ENCODE results near the gene ZFP92. TPM values are rescaled to one million over a fixed set of nuclear protein-coding genes. Genes with fewer than 3 reads are reported as not detected.

Gene ZFP92
- polyA plus RNA-seq, 12 donors: 0.49 to 2.2 (median 0.74) TPM; not detected in 1

GRCh38 chrX:153407736-153408135, 3.5 kb upstream of the ZFP92 start:
- no peak for DNase-seq

- no peak for DNase-seq
These were observed 3.0 kb upstream of the ZFP92 start for GRCh38 chrX:153408221-153408721.

DNA sequence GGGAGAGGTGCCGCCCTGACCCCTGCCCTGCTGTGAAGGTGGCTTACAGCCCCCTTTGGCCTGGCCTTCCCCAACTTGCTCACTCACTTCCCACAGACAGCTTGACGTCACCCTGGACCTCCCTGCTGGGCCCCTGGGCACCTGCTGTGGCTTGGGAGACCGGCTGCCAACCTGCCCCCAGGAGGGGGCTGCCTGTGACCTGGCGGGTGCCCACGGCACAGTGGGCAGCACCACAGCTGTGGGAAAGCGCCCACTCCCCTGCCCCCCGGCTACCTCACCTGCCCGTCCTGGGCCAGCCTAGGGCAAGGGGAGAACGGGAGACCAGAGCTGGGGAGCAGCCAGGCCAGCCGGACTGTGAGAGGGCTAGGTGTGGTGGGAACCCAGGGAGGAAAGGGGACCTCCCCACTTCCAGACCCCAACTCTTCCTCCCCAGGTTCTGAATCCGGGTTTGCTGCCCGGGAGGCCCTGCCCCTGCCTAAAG, 2.4 kb upstream of the ZFP92 start:
- no peak for DNase-seq

GRCh38 chrX:153409414-153410101, 1.7 kb upstream of the ZFP92 start:
- no peak for DNase-seq

- DNase-seq: no peak
These were observed 899 bp upstream of the ZFP92 start for GRCh38 chrX:153410373-153410772.

DNA sequence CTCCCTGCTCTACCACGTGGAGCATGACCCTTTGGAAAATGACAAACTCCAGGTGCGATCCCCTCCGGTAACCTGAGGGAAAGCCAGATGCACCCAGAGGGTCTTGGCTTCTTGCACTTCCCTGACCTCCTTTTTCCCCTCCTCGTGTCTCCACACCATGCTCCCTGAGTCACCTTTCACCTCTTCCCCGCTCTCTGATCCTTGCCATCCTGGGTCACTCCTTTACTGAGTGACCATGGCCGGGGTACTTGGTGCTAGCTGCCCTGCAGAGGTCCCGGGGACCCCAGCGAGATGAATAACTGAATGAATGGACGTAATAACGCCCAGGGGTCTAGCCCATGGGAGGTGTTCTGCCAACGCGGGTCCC, 401 bp upstream of the ZFP92 start:
- no peak for DNase-seq

DNA sequence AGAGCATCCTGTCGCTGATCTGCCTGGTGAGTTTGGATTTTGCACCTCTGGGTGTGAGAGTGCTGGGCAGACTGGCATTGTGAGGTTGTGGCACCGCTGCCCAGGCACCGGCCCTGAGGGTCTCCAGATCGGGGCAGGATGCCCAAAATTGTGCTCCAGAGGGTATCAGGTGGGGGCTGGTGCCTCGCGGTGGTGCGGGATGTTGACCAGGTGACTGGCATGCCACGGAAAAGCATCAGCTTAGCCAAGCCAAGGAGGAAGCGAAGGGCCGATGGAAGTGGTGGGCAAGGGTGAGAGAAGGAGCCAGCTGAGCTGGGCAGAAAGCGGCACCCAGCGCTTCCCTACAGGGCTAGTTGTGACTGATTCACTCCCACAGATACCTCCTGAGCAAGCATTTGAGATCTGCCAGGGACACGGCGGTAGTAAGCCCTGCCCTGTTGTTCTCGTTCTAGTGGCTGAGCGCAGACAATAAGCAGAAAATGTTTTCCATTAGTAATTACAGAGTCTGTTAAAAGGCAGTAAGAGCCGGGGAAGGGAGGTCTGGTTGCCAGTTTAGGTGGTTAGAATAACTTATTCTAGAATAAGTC, 809 bp downstream of the ZFP92 start:
- DNase-seq: no peak

DNA sequence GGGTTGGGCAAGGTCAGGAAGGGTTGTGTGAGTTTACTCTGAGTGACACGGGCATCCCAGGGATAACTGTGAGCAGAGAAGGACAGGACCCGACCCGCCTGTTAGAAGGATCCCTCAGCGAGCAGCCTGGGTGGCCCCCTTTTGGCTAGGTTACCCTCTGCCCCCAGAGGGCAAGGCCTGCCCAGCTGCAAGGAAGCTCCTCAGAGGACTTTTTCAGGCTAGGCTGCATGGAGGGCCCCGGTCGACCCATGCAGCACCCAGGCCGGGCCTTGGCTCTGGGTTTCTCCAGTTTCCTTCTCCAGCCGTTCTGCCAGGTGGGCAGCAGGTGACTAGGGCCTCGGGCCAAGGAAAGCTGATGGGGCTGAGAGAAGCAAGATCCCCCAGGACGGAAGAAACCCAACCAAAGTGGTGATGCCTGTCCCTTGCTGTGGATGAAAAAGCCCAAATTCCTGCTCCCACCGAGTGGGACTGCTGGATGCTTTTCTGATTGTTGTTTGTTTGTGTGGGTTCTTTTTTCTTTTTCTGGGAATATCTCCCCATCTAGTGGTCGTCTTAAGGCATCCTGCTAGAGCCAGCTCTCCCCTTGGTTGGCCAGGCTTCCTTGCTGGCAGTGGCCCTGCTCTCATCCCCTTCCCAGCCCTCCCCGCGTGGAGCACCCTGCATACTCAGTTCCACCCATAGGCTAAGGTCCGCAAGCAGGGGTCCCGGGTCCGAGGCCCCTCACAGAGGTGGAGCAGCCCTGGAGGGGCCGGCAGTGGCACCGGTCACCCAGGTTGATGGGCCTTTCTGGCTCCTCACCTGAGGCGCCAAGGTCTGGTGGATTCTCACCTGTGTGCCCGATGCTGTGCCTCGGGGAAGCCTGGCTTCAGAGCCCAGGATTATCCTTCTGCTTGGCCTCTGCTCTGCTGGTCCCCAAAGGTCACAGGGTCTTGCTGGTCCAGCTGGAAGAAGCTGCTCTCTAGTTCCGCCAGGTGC, 1.8 kb downstream of the ZFP92 start:
- no peak for DNase-seq

GRCh38 chrX:153413731-153414130, 2.5 kb downstream of the ZFP92 start:
- no peak for DNase-seq

GRCh38 chrX:153414856-153415510, 3.7 kb downstream of the ZFP92 start:
- DNase-seq: no peak

- no peak for DNase-seq
These were observed 5.6 kb downstream of the ZFP92 start for GRCh38 chrX:153416781-153417450.

GRCh38 chrX:153417637-153418036, 6.4 kb downstream of the ZFP92 start:
- no peak for DNase-seq

GRCh38 chrX:153420851-153421599, 9.8 kb downstream of the ZFP92 start:
- DNase-seq: no peak

- DNase-seq: no peak
These were observed 10.6 kb downstream of the ZFP92 start for GRCh38 chrX:153421856-153422255.

GRCh38 chrX:153423652-153424051, 12.4 kb downstream of the ZFP92 start:
- DNase-seq: no peak

DNA sequence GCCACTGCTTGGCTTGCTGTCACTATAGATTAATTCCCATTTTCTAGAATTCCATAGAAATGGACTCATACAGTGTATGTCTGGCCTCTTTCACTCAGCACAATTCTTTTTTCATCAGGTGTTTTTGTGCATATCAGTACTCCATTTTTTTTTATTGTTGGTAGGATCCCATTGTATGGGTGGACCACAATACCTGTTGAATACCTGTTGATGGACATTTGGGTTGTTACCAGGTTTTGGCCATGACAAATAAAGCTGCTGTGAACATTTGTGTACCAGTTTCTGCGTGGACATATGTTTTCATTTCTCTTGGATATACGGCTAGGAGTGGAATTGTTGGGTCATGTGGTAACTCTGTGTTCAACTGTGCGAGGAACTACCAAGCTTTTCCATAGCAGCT, 14.9 kb downstream of the ZFP92 start:
- DNase-seq: no peak

DNA sequence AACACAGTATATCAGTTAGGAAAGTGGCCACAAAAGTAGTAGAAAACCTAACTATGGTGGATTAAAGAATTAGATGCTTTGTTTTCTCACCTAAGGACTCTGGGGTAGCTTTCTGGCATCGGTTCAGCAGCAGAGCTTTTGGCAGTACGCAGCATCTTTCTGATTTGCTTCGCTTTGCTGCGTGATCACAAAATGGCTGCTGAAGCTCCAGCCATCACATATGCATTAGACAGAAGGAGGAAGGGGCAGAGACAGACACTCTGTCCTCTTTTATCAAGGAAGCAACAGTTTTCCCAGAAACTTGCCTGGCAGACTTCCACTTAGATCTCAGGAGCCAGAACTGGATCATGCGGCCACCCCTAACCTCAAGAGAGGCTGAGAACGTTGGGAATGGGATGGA, 19.5 kb downstream of the ZFP92 start:
- DNase-seq: no peak

GRCh38 chrX:153433161-153433680, 21.9 kb downstream of the ZFP92 start:
- no peak for DNase-seq

- no peak for DNase-seq
These were observed 22.6 kb downstream of the ZFP92 start for GRCh38 chrX:153433781-153434285.

DNA sequence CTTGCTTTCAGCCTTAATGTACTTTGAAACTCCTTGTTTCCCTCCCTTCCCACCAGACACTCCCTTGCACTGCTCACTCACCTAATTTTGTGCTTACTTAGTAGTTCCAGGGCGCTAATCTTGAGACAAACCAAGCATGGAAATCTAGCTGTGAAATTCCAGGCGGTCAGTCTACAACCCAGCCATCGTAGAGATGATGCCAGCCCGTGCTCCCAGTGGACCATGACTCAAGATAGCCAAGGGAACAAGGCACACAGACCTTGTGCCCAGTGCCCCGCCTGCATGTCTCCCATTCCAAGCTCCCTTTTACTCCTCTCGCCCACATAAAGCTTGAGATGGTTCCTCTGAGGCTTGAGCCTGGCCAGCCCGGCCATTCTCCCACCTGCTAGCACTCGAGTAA, 23.5 kb downstream of the ZFP92 start:
- DNase-seq: no peak

Data from muscle of arm (tissue), 12 donors.